ENCODE data around the gene ANKRD23. TPM values are rescaled to one million over a fixed set of nuclear protein-coding genes. Genes with fewer than 3 reads are reported as not detected.

Gene ANKRD23
- total RNA-seq, 1 donor from 2014 or later = 5.7 TPM

DNA sequence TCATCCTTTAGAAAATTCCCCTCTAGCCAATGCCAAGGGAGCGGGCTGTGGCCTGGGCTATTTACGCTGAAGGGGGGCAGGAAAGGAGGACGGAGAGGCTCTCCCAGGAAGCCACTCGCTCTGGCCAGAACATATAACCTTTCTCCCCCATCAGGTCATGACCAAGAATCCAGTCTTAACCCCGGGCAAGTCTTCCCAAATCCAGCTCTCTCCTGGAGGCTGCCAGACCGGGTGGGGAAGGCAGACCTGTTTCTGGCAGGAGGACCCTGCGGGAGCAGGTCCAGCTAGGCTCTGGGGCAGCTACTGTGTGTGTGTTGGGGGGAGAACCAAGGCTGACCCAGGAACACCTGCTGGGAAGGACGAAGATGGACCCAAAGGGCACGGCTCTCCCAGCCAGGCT, 39.5 kb upstream of the ANKRD23 start:
- no peak overlapping the region for H3K27ac Mint-ChIP-seq (ENCODE audit: unreplicated experiment)
- peaks cover 7% of the 10 kb centered on the region for H3K4me1 Mint-ChIP-seq (ENCODE audit: low read depth, unreplicated experiment)
- H3K36me3 Mint-ChIP-seq (ENCODE audit: unreplicated experiment) = no peaks in the 10 kb centered on the region
- H3K9me3 Mint-ChIP-seq (ENCODE audit: unreplicated experiment) = peaks cover 6% of the 10 kb centered on the region
- H3K27me3 Mint-ChIP-seq (ENCODE audit: unreplicated experiment) = peaks cover 5% of the 10 kb centered on the region
- TF ChIP-seq, protein P1, sequence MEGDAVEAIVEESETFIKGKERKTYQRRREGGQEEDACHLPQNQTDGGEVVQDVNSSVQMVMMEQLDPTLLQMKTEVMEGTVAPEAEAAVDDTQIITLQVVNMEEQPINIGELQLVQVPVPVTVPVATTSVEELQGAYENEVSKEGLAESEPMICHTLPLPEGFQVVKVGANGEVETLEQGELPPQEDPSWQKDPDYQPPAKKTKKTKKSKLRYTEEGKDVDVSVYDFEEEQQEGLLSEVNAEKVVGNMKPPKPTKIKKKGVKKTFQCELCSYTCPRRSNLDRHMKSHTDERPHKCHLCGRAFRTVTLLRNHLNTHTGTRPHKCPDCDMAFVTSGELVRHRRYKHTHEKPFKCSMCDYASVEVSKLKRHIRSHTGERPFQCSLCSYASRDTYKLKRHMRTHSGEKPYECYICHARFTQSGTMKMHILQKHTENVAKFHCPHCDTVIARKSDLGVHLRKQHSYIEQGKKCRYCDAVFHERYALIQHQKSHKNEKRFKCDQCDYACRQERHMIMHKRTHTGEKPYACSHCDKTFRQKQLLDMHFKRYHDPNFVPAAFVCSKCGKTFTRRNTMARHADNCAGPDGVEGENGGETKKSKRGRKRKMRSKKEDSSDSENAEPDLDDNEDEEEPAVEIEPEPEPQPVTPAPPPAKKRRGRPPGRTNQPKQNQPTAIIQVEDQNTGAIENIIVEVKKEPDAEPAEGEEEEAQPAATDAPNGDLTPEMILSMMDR (IDR thresholded peaks at IDR 0.05; ENCODE audit: partially characterized antibody, unreplicated experiment) = no peak
- no peak for DNase-seq
- no peak overlapping the region for H3K4me3 Mint-ChIP-seq (ENCODE audit: unreplicated experiment)

DNA sequence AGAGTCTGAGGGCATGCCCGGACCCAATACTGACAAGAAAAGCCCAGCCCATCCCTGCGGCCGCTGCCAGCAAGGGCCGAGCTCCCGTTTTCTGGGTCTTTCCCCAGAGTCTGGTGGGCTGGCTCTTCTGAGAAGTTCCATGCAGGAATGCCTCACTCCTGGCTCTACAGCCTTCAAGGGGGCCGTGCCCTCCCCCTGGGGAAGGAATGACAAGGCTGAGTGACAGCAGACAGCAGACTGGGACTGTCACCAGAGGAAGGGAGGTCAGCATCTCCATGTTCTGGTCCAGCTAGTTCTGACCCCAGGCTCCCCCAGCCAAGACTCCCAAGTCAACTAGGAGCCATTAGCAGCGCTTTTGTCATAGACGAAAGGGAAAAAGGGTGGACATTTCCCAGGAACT, 39.1 kb upstream of the ANKRD23 start:
- H3K27me3 Mint-ChIP-seq (ENCODE audit: unreplicated experiment) = peaks cover 5% of the 10 kb centered on the region
- DNase-seq = no peak
- no peak overlapping the region for H3K4me3 Mint-ChIP-seq (ENCODE audit: unreplicated experiment)
- TF ChIP-seq, protein P1 (IDR thresholded peaks at IDR 0.05; ENCODE audit: partially characterized antibody, unreplicated experiment) = no peak
- no peak overlapping the region for H3K27ac Mint-ChIP-seq (ENCODE audit: unreplicated experiment)
- H3K9me3 Mint-ChIP-seq (ENCODE audit: unreplicated experiment) = peaks cover 6% of the 10 kb centered on the region
- H3K4me1 Mint-ChIP-seq (ENCODE audit: low read depth, unreplicated experiment) = peaks cover 8% of the 10 kb centered on the region
- H3K36me3 Mint-ChIP-seq (ENCODE audit: unreplicated experiment) = no peaks in the 10 kb centered on the region

DNA sequence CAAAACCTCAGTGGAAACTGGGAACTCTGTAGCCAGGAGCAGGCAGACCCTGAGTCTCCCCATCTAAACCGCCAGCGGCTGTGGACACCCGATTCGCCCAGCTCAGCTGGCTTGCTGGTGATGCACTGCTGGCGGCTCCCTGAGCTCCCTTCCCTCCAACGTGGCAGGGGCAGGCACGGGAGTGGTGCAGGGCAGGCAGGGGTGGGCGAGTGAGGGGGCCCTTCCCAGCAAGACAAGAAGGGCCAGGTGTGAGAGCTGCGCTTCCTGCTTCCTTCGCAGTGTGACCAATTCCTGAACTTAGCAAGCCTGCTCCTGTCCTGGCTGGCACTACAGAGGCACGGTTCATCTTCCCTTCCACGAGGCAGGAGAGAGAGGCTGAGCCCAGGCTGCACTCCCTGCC, 38.4 kb upstream of the ANKRD23 start:
- TF ChIP-seq, protein P1 (IDR thresholded peaks at IDR 0.05; ENCODE audit: partially characterized antibody, unreplicated experiment) = no peak
- Mint-ChIP-seq H3K4me3 (ENCODE audit: unreplicated experiment) (no peak overlapping the region), H3K4me1 (ENCODE audit: low read depth, unreplicated experiment) (peaks cover 9% of the 10 kb centered on the region), H3K9me3 (ENCODE audit: unreplicated experiment) (peaks cover 6% of the 10 kb centered on the region), H3K27me3 (ENCODE audit: unreplicated experiment) (peaks cover 5% of the 10 kb centered on the region), H3K27ac (ENCODE audit: unreplicated experiment) (no peak overlapping the region), H3K36me3 (ENCODE audit: unreplicated experiment) (no peaks in the 10 kb centered on the region)
- no peak for DNase-seq

DNA sequence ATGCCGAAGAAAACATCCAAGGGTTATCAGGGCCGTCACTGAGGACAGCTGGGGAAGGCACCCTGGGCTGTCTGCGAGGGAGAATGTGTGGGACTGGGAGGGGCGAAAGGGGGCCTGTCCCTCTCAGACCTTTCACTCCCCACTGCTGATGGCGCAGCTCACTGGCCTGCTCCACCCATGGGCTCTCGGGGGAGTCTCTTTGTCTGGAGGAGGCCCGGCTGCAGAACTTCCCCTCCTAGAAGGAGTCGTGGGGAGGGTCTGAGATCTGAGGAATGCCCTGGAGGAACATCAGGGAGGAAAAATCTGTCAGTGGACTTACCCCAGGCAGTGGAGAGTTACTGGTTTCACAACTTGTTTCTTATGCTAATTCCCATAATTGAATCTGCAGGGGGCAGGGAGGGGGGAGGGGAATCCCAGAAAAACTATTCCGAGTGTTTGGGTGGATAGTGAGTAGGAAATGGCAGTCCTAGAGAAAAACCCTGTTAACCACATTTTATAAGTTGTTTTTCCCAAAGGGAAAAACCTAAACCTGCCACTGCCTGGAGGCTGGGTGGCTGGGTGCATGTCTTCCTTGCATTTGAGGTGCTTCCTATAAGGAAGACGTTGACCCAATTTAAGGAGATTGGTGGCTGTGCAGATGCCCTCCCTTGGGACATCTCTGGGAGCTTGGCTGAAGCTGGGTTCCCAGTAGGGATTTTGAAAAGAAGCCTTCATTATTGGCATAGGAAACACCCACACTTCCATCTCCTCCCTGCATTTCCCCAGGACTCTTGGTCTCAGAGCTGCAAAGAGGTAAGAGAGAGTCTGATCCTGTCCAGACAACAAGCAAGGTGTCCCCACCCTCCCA, 37.8 kb upstream of the ANKRD23 start:
- Mint-ChIP-seq H3K27ac (ENCODE audit: unreplicated experiment) (no peak overlapping the region), H3K36me3 (ENCODE audit: unreplicated experiment) (no peaks in the 10 kb centered on the region), H3K4me3 (ENCODE audit: unreplicated experiment) (no peak overlapping the region), H3K4me1 (ENCODE audit: low read depth, unreplicated experiment) (peaks cover 9% of the 10 kb centered on the region), H3K9me3 (ENCODE audit: unreplicated experiment) (peaks cover 6% of the 10 kb centered on the region), H3K27me3 (ENCODE audit: unreplicated experiment) (peaks cover 5% of the 10 kb centered on the region)
- no peak for DNase-seq
- TF ChIP-seq, protein P1 (IDR thresholded peaks at IDR 0.05; ENCODE audit: partially characterized antibody, unreplicated experiment) = no peak

DNA sequence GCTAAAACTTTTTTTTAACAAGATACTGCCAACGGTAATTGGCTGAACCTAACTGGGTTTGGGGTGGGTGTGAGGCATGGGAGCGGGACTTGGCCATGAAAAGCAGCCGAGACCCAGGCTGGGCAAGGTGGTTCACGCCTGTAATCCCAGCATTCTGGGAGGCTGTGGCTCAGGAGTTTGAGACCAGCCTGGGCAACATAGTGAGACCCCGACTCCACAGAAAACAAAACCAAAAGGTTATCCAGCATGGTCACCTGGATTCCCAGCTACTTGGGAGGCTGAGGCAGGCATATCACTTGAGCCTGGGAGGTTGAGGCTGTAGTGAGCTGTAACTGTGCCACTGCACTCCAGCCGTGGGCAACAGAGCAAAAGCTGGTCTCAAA, 37.1 kb upstream of the ANKRD23 start:
- no peak overlapping the region for H3K27ac Mint-ChIP-seq (ENCODE audit: unreplicated experiment)
- TF ChIP-seq, protein P1 (IDR thresholded peaks at IDR 0.05; ENCODE audit: partially characterized antibody, unreplicated experiment) = no peak

More for the DNA sequence above, 37.1 kb upstream of the ANKRD23 start:
- Mint-ChIP-seq H3K27me3 (ENCODE audit: unreplicated experiment) (peaks cover 7% of the 10 kb centered on the region), H3K9me3 (ENCODE audit: unreplicated experiment) (peaks cover 4% of the 10 kb centered on the region), H3K4me3 (ENCODE audit: unreplicated experiment) (no peak overlapping the region), H3K36me3 (ENCODE audit: unreplicated experiment) (no peaks in the 10 kb centered on the region), H3K4me1 (ENCODE audit: low read depth, unreplicated experiment) (peaks cover 11% of the 10 kb centered on the region)
- no peak for DNase-seq
